Activated CD8-positive, alpha-beta memory T cell treated with anti-CD3 and anti-CD28 coated beads for 4 hours (primary cell): ENCODE data around the gene OPCML.

ENCODE experiments used
- DNase-seq, 2 donors: peaks; one replicate each; pipeline ENCODE4 v3.0.0-alpha.2; 2020; ENCODE audit warnings: low read depth in 2 of 2

The OPCML gene

GRCh38 chr11:133040289-133040900 lies 491.9 kb downstream of the OPCML start:
- no peak for DNase-seq

- DNase-seq, result no peak
Measured at GRCh38 chr11:133038850-133039249, 493.5 kb downstream of the OPCML start.

DNA sequence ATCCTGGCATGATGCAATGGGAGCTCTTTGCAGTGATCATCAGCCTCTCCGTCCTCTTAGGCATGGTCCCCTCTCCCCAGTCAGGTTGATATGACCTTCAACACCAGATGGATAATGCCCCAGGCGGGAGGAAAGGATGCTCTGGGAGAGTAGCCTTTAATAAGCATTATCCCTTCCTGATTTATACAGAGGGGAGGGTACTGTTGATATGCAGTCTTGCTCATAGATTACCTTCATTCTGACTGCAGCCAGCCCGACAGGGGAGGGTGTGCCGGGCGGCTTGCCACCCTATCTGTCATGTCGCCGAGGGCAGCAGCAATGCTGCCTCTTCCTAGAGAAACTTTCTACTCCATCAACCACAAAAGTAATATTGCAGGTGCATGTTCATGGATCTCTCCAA lies 497.4 kb downstream of the OPCML start:
- no peak for DNase-seq

GRCh38 chr11:133029107-133029506 lies 503.2 kb downstream of the OPCML start:
- no peak for DNase-seq

DNA sequence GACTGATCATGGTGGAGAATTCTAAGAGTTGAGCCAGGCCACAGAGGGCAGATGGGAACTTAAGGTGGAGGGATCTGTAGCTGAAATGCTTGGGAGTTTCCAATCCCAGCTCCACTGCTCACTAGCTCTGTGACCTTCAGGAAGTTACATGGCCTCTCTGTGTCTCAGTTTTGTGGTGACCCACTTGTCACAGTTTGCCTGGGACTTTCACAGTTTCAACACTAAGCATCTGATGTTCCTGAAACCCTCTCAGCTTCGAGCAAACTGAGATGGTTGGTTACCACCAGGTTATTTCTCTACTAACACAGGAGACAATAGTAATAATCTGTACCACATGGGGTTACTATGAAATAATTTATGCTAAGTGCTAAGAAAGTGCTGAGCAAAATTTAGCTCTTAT lies 505.3 kb downstream of the OPCML start:
- DNase-seq, result no peak

DNA sequence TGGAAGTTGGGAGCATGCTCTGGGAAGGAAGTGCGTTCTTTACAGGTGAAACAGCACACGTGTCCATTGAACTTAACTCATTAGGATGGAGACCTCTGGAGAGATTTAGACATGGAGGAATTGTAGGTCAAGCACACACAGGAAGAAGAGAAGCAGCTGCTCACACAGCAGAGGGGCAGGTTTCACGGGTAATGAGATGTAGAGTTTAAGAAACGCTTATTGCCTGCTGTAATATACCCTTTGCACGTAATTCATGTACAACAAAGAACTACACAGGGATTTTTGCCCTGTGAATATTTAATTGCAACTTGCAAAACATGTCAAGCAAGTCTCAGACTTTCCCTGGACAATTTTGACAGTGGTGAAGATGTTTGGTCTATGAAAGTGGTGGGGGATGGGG lies 508.0 kb downstream of the OPCML start:
- no peak for DNase-seq

DNA sequence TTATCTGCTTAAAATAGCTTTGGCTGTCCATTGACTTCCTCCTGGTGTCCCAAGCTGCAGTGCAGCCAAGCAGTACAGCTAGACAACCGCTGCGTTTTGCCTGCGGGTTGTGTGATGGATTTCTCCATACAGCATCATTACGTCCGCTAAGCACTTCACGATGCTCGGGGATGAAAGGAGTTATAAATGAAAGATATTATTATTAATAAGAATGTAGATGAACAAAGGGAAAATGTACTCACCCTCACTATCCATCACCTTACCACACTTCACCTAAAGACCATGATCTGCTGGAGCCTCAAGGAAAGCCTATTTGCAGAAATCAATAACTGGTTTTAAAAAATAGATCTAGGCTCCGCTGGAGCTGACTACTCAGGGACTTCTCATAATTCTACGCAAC lies 509.1 kb downstream of the OPCML start:
- no peak for DNase-seq

GRCh38 chr11:133021553-133021952 lies 510.7 kb downstream of the OPCML start:
- DNase-seq, result no peak

DNA sequence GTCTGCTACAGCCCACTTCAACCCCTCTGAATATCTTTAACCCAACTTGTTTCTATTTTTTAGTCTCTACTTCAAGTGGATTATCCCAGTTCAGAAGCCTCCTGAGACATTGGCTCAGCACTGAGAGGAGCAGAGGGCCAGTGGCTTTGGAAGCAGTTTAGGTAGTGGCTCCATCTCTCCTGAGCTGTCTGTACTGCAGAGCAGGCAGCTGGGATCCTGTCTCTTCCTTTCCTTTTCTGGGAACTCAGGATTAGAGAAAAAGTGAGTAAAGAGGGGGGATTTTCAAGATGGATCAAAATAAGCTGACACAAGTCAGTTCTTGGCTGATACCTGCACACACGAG lies 512.0 kb downstream of the OPCML start:
- no peak for DNase-seq

GRCh38 chr11:133019545-133020371 lies 512.5 kb downstream of the OPCML start:
- DNase-seq, result no peak

DNA sequence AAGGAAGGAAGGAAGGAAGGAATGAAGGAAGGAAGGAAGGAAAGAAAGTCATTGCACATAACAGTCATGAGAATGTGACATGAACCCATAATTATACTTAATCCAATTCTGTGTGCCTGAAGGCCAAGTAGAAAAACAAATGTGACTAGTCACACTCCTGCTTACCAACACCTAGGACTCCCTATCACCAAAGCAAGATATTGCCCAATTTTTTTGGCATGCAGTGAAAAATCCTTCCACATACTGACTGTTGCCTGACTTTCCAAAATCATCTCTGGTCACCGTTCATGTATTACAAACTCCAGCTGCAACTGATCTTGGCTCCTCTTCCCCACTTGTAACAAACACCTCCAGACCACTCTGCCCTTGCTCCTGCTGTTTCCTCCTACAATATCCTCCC lies 516.8 kb downstream of the OPCML start:
- no peak for DNase-seq

GRCh38 chr11:133014337-133014736 lies 518.0 kb downstream of the OPCML start:
- DNase-seq, result no peak

GRCh38 chr11:133012803-133013202 lies 519.5 kb downstream of the OPCML start:
- DNase-seq, result no peak

- DNase-seq, result no peak
Measured at GRCh38 chr11:133011604-133012003, 520.7 kb downstream of the OPCML start.

GRCh38 chr11:133007027-133007584 lies 525.2 kb downstream of the OPCML start:
- DNase-seq, result no peak

GRCh38 chr11:133004369-133004768 lies 527.9 kb downstream of the OPCML start:
- no peak for DNase-seq

GRCh38 chr11:132999516-132999915 lies 532.8 kb downstream of the OPCML start:
- no peak for DNase-seq

GRCh38 chr11:132999031-132999430 lies 533.3 kb downstream of the OPCML start:
- no peak for DNase-seq

DNA sequence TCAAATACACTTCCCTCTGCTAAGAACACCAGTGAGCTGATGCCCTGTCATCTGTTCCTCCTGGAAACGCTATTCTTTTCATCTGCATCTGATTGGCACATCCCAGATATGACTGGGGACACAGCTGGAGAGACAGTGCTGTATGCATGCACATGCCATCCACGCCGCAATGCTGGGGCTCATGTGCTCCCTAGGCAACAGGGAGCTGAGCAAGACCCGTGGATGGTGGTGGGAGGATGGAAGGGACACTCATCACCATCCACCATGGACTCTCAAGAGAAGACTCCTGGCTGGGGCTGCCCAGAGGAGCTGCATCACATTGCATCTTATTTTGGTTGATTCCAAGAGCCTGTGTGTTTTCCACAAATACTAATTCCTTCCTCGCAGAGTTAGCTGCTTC lies 534.9 kb downstream of the OPCML start:
- no peak for DNase-seq

GRCh38 chr11:132994966-132995365 lies 537.3 kb downstream of the OPCML start:
- DNase-seq, result no peak

DNA sequence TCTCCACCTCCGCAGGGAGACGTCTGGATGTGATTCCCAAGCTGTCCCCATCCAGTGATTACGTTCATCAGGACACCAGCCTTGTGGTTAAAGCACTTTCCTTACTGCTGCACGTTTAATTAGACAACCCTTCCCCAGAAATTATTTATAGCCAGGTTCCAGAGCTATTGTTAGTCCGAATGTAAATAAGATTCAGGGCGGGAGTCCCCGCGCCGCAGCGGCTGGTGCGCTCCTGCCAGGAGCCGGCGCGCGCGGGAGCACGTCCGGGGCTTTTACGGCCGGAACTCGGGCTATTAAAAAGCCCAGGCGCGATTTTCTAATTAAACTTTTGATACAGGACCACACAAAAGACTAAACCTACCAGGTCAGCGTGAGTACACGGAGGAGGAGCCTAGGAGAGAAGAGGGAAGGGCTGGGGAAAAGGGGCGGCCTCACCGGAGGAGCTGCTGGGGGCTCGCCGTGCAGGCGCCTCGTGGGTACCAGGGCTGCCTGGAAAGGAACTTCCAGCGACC lies 538.3 kb downstream of the OPCML start:
- DNase-seq, result no peak

- no peak for DNase-seq
Measured at GRCh38 chr11:132992838-132993631, 539.3 kb downstream of the OPCML start.
